ENCODE measurements around the gene HNRNPAB. TPM values are rescaled to one million over a fixed set of nuclear protein-coding genes. Genes with fewer than 3 reads are reported as not detected.

The HNRNPAB gene
- total and polyA plus RNA-seq, 9 of the 15 experiments (the other 6 are each of a cell fraction or from before 2014, with no cell fraction given), result 34.6 to 425 (median 236) TPM

GRCh38 chr5:178174456-178174855 is 29.9 kb upstream of the HNRNPAB start:
- Histone ChIP-seq H3K4me3 (no peak overlapping the region), H4K20me1 (replicated peaks; ENCODE audit: control insufficient read depth, insufficient read depth, low read length) (no peaks in the 10 kb centered on the region), H3K9me1 (ENCODE audit: control insufficient read depth, insufficient read depth, low read length) (no peaks in the 10 kb centered on the region), H3K27me3 (ENCODE audit: control insufficient read depth in 2 of 2, insufficient read depth in 2 of 2, low read length in 2 of 2) (peaks cover 4 to 6% of the 10 kb centered on the region in 2 experiments; a peak in 3 of 5 replicates), H2AFZ (ENCODE audit: low read depth, low read length) (no peak overlapping the region), H3K4me2 (ENCODE audit: insufficient read depth, low read length) (no peak overlapping the region), H3K9me3 (replicated peaks; ENCODE audit: control insufficient read depth, insufficient read depth, low read depth, low read length) (0 out of 2 replicates have a peak, but pooled peaks cover 1% of the 10 kb centered on the region), H3K79me2 (ENCODE audit: control insufficient read depth, insufficient read depth, low read length) (no peaks in the 10 kb centered on the region), H3K4me1 (replicated peaks in 1 of 2; ENCODE audit: control insufficient read depth in 2 of 2, insufficient read depth in 2 of 2, low read length in 2 of 2) (peaks cover 0 to 3% of the 10 kb centered on the region in 2 experiments; a peak in 1 of 5 replicates), H3K9ac (ENCODE audit: insufficient read depth in 1 of 2, low read depth in 2 of 2, low read length in 2 of 2) (no peak overlapping the region), H3K36me3 (ENCODE audit: control insufficient read depth, insufficient read depth, low read length) (no peaks in the 10 kb centered on the region), H3K27ac (ENCODE audit: extremely low read depth, low read depth, low read length) (no peak overlapping the region)
- intact Hi-C loops (cut with micrococcal nuclease) (no loop called here), in situ Hi-C loops (cut with MboI) (no loop called here)
- ChIA-PET POLR2A (no interaction called here), CTCF (ENCODE audit: low intra/inter-chr PET ratio) (no interaction called here)
- no peak for DNase-seq (ENCODE audit: extremely low read depth in 1 of 4, low spot score in 3 of 4)
- no peak for ATAC-seq
- FAIRE-seq, result no peak
- WGBS (ENCODE audit: insufficient coverage, low coverage, missing lambda C conversion rate), result 68% methylated on average over 3 of the region's 3 CpGs
- TF ChIP-seq C11orf30 (IDR thresholded peaks at IDR 0.05; ENCODE audit: low read depth) (no peak), RUNX1 (IDR thresholded peaks at IDR 0.05; ENCODE audit: low read depth) (no peak), FOXO4 (CRISPR knock-in tag; IDR thresholded peaks at IDR 0.05) (no peak), ZNF24 (IDR thresholded peaks at IDR 0.05) (no peak), ZFP30 (CRISPR knock-in tag; IDR thresholded peaks at IDR 0.05; ENCODE audit: borderline replicate concordance) (no peak), WHSC1 (IDR thresholded peaks at IDR 0.05; ENCODE audit: low read length) (no peak)
- TF ChIP-seq, protein P1, sequence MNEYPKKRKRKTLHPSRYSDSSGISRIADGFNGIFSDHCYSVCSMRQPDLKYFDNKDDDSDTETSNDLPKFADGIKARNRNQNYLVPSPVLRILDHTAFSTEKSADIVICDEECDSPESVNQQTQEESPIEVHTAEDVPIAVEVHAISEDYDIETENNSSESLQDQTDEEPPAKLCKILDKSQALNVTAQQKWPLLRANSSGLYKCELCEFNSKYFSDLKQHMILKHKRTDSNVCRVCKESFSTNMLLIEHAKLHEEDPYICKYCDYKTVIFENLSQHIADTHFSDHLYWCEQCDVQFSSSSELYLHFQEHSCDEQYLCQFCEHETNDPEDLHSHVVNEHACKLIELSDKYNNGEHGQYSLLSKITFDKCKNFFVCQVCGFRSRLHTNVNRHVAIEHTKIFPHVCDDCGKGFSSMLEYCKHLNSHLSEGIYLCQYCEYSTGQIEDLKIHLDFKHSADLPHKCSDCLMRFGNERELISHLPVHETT (CRISPR knock-in tag; conservative IDR thresholded peaks at IDR 0.05 in 1 of 2, IDR thresholded peaks at IDR 0.05 in 1 of 2), result no peak
- no TSS peak for BruUV-seq (replicated peaks)

All from K562 (cell line).